ENCODE data around the gene PTTG1IP2.

The PTTG1IP2 gene

GRCh38 chr7:90484706-90485105 is 15.3 kb downstream of the PTTG1IP2 start:
- no peak for DNase-seq

DNA sequence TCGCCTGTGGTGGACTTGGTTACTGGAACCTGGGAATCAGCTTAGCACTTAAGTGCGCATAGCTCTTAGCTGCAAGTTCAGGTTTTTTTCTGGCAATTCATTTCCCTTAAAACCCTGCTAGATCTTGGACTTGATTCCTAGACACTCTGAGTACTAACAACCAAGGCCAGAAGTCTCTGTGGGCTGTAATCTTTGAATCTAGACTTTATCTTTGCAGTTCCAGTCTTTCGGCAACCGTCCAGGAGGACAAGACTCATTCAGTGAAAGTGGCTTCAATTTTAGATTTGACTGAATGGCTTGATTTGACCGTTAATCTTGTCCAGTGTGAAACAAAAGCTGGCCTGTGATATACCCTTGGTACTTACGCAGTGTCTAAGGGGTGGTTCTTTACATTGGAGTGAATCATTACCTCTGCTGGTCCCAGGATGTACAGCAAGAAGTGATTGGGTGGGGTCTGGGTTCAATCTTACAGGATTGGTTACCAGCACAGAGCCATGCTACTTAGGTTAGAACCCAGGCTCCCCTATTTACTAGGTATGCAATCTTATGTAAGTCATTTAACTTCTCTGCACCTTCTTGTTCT is 16.4 kb downstream of the PTTG1IP2 start:
- DNase-seq: no peak

DNA sequence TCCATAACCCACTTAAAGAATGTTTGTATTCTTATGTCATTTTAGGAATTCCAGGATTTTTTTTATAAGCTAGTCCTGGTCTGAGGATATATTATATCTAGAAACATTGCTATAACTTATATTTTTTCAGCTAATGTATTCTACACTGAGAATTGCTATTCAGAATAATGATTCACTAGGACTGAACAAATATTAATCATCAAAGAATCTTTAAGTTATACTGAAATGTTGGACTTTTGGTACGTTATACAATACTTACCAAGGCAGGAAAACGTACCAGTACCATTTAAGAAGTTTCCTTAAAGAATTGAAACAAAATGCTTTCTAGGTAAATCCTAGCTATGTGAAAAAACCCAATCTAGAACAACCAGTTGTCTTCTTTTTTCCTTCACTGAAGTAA is 18.4 kb downstream of the PTTG1IP2 start:
- no peak for DNase-seq

- no peak for DNase-seq
Measured at GRCh38 chr7:90488220-90488619, 18.8 kb downstream of the PTTG1IP2 start.

- no peak for DNase-seq
Measured at GRCh38 chr7:90492250-90492649, 22.8 kb downstream of the PTTG1IP2 start.

DNA sequence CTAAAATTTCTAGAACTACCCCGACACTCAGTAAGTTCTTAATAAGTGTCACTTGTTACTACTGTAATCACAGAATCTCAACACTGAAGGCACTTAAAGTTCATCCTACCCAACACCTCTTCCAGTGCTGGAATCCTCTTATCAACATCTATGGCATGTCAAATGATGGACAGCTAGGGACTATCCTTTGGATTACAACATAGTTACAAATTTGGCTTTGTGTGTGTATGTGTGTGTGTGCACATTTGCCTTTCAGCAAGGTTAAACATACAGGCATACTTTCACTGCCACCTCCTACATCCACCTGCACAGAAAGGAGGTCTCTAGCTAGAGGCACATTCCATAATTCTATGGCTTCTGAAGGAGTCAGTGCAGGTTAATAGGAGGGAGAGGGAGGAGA is 25.8 kb downstream of the PTTG1IP2 start:
- no peak for DNase-seq

DNA sequence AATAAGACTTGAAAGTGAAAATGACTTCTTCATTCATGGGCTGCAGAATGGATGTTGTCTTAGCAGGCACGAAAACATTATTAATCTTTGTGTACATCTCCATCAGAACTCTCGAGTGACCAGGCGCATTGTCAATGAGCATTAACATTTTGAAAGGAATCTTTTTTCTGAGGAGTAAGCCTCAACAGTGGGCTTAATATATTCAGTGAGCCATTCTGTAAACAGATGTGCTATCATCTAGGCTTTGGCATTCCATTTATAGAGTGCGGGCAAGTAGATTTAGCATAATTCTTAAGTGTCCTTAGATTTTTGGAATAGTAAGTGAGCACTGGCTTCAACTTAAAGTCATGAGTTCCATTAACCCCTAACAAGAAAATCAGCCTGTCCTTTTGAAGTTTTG is 33.1 kb downstream of the PTTG1IP2 start:
- DNase-seq: no peak

DNA sequence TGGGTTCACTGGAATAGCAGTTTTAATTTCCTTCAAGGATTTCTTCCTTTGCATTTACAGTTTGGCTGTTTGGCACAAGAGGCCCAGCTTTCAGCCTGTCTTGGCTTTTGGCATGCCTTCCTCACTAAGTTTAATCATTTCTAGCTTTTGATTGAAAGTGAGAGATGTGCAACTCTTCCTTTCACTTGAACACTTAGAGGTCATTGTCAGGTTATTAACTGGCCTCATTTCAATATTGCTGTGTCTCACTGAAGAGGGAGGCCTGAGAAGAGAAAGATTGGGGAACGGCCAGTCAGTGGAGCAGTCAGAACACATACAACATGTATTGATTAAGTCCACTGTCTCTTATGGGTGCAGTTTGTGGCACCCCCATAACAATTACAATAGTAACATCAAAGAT is 33.9 kb downstream of the PTTG1IP2 start:
- no peak for DNase-seq

DNA sequence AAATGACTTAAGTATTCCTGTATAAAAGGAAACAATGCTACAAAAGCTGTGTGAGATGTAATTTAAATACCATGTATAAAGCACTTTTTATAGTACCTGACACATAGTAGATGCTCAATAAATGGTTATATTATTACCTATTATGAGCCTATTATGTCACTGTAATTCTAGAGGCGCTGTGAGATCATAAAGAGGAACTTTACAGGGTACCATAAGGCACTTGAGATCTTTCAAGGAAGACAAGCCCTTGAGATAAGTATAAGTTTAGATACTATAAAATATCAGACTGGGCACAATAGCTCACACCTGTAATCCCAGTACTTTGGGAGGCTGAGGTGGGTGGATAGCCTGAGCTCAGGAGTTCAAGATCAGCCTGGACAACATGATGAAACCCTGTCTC is 38.3 kb downstream of the PTTG1IP2 start:
- DNase-seq: no peak

DNA sequence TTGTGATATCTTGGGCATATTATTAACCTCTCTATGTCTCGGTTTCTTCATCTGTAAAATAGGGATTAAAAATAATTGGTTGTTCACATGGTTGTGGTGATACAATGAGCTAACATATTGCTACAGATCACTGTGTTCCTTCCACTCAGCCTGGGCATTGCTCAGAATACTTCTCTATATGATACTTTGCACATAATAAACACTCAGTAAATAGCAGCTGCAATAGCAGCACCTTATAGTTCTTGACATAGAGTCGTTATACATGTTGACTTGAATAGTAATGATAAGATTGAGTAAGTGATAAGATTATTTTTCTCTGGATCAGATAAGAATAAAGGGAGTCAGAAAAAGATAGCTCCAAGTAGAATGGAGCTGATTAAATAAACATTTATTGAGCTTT is 42.3 kb downstream of the PTTG1IP2 start:
- DNase-seq: no peak

GRCh38 chr7:90512821-90513254 is 43.4 kb downstream of the PTTG1IP2 start:
- DNase-seq: no peak

- no peak for DNase-seq
Measured at GRCh38 chr7:90516257-90516656, 46.8 kb downstream of the PTTG1IP2 start.

DNA sequence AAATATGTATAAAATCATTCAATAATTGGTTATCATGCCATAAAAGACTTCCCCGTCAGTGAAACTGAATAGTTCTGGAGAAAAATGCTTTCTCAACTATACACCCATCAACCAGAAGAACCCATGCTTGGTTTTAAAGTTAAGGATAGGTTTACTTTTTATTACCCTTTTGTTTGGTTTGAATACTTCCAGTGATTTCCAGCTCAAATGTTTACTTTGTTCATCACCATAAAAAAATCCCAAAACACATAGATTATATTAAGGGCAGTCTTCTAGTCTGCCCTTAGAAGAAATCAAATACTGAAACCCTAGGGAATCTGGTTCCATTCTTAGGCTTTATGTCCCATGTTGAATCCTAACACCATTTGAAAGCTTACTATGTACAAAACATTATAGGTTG is 49.2 kb downstream of the PTTG1IP2 start:
- no peak for DNase-seq

DNA sequence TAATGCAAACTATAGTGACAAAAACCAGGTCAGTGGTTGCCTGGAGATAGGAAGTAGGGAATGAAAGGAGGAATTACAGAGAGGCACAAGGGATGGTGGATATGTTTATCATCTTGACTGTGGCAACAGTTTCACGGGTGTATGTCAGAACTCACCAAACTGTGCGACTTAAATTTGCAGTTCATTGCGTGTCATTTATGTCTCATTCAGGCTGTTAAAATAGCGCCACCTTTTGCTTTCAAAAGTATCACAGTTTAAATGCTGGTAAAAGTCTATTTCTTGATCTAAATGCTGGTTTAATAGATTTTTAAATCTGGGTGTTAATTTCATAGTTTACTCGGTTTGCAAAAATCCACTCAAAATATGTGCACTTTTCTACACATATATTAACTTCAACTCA is 51.0 kb downstream of the PTTG1IP2 start:
- DNase-seq: no peak

DNA sequence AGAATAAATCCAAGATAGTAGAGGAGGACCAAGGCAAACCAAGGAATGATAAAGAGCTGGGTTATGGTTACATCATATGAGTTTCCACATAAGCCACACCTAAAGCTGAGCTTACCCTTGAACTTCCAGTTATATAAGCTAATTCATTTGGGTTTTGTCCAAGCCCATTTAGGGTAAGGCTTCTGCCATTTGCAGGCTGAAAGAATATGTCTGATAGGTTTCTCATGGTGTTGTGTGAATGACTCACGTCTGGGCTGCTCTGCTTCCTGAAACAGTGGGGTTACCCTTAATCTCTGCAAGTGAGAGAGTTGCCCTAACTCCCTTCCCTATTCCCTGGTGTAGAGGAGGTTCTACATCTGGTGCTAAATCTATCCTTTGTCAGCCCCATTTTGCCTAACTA is 60.8 kb downstream of the PTTG1IP2 start:
- DNase-seq: no peak

DNA sequence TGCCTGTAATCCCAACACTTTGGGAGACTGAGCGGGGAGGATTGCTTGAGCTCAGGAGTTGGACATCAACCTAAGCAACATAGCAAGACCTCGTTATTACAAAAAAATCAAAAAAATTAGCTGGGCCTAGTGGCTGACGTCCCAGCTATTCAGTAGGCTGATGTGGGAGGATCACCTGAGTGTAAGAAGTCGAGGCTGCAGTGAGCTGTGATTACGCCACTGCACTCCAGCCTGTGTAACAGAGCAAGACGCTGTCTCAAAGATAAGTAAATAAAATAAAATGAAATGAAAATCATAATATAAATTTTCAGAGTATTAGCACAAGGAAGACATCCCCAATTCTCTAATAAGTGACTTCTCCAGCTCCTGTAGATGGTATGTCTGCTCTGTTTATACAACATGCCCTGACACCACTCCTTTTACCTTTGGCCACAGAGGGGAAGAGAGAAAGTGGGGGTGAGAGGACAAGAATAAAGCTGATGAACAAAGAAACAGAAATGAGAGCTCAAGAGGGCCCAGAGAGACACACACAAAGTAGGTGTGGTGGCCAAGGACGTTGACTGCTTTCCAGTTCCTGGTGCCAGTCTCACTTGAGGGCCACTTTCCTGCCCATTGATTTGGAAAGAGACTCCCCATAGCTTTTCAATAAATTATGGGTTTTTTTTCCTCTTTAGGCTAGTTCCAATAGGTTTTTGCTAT is 62.9 kb downstream of the PTTG1IP2 start:
- no peak for DNase-seq

DNA sequence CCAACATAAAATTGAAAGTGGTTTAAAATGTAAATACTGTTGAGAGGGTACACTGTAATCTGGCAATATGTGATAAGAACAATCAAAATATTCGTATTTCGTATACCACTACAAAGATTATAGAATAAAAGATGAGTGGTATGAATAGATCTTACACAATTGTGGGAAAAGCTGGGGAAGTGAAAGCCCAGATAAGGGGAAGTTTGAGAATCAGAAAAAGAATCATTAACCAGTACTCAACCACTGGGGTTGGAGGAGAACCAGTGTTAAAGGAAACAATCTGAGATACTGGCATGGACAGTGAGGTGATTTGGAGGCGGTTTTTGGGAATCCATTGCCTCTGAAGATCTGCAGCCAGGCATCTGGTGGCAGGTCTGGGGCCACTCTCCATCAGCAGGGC is 67.0 kb downstream of the PTTG1IP2 start:
- no peak for DNase-seq

DNA sequence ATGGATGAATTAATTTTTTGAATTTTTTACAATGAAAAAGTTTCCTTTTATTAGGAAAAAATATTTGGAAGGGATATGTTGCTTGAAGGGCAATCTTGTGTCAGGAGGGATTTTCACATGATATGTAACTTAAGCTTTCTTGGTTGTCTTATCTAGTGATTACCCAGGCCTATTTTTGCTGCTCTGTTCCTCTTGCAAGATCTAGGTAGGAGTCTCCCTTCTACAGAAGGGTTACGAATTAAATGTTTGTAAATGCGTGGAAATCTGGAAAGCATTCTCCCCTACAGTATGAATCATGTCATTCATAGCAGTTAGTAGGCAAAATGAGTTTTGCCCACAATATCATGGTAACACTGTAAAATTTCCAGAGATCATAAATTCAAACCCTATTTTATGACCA is 69.0 kb downstream of the PTTG1IP2 start:
- DNase-seq: no peak

GRCh38 chr7:90540406-90540805 is 71.0 kb downstream of the PTTG1IP2 start:
- no peak for DNase-seq

DNA sequence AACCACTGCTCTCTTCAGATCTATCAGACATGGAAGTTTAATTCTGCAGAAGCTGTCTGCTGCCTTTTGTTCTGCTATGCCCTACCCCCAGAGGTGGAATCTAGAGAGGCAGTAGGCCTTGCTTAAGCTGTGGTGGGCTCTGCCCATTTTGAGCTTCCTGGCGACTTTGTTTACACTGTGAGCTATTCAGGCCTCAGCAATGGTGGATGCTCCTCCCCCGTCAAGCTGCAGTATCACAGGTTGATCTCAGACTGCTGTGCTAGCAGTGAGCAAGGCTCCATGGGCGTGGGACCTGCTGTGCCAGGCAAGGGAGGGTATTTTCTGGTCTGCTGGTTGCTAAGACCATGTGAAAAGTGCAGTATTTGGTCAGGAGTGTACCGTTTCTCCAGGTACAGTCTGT is 81.6 kb downstream of the PTTG1IP2 start:
- no peak for DNase-seq

GRCh38 chr7:90552521-90552920 is 83.1 kb downstream of the PTTG1IP2 start:
- peak in 1 of 2 experiments; percentile 7 for DNase-seq

- no peak for DNase-seq
Measured at GRCh38 chr7:90560730-90561129, 91.3 kb downstream of the PTTG1IP2 start.

All from NCI-H2081 (cell line).